NCI-H2196 (cell line): ENCODE measurements around the gene BRDT.
"Not testable (repeated sequence)": the region's sequence is repeated elsewhere in the genome, so short reads cannot be mapped to it uniquely, and the experiment has no call there.

Experiments
- DNase-seq: peaks from one replicate; lab custom pipeline; 2025; ENCODE audit not compliant: unreplicated experiment; lab: John Stamatoyannopoulos, UW

Gene BRDT

DNA sequence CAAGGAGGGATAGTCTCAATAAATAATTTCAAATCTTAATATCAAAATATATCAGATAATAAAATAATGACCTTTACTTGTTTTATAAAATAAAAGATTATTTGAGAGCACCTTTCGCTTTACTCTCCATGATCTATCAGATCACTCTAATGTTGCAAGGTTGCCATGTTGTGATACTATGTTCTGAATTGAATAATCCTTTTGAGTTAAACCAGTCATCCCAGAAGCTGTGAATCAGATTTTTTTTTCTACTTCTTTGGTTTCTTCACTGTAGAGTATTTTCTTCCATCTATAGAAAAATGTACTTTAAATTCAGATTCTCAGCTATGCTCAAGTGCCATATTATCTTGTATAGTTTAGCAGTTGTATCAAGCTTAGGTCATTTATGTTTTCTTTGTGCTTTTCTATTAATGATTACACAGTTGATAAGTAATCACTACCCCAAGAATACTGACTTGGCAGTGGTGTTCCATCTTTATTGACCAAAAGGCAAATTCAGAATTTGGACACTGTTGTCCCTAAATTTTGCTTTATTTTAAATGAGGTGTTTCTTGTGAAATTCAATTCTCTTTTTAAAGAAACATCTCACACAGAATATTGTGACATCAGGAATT is 32.9 kb downstream of the BRDT start:
- no peak for DNase-seq

- DNase-seq: no peak
Observed at GRCh38 chr1:91993256-91993655, 44.1 kb downstream of the BRDT start.

GRCh38 chr1:91997607-91998195 is 48.5 kb downstream of the BRDT start:
- peak; percentile 64 for DNase-seq

DNA sequence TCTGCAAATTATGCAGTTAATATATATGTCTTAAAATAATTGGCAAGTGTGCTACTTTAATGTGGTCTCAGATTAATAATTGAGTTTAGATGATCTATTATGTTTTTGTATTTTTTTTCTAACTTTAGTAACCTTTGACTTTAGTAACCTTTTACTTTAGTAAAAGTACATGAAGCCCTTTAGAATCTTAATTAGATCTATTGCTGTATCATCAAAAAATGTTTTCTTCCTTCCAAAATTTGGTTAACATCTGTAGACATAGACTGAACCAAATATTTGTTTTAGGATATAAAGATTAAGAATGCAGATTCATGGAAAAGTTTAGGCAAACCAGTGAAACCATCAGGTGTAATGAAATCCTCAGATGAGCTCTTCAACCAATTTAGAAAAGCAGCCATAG is 54.9 kb downstream of the BRDT start:
- DNase-seq: no peak

DNA sequence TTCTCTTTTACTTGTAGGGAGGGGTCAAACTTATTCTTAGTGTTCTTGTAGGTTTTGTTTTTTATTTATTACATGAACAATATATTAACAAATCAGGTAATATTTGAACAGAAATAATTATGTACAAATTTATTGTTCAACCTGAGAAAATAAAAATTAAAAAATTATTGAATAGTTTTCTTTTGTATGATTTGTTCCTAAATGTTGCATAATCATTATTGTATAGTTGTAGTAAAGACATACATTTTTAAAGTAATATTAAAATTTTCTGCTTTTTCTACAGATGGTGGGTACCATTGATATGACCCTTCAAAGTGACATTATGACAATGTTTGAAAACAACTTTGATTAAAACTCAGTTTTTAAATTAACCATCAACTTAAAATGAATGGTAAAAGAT is 64.7 kb downstream of the BRDT start:
- no peak for DNase-seq

GRCh38 chr1:92016720-92017316 is 67.6 kb downstream of the BRDT start:
- DNase-seq: no peak

- DNase-seq: no peak
Observed at GRCh38 chr1:92017656-92018055, 68.5 kb downstream of the BRDT start.

DNA sequence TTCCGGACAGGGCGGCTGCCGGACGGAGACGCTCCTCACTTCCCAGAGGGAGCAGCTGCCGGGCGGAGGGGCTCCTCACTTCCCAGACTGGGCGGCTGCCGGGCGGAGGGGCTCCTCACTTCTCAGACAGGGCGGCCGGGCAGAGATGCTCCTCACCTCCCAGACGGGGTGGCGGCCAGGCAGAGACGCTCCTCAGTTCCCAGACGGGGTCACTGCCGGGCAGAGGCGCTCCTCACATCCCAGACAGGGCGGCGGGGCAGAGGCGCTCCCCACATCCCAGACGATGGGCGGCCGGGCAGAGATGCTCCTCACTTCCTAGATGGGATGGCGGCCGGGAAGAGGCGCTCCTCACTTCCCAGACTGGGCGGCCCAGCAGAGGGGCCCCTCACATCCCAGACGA is 76.8 kb downstream of the BRDT start:
- not testable (repeated sequence) for DNase-seq

DNA sequence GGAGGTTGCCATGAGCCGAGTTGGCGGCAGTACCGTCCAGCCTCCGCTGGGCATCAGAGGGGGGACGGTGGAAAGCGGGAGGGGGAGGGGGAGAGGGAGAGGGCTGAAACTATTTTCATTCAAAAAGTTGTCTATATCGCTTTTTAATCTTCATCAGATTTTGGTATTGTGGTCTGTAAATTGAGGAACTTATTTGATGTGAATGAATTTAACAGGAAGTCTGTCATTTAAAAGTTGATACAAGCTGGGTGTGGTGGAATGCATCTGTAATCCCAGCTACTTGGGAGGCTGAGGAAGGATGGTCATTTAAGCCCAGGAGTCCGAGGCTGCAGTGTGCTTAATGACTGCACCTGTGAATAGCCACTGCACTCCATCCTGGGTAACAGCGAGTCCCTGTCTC is 77.6 kb downstream of the BRDT start:
- DNase-seq: no peak

- no peak for DNase-seq
Observed at GRCh38 chr1:92029241-92029922, 80.2 kb downstream of the BRDT start.

DNA sequence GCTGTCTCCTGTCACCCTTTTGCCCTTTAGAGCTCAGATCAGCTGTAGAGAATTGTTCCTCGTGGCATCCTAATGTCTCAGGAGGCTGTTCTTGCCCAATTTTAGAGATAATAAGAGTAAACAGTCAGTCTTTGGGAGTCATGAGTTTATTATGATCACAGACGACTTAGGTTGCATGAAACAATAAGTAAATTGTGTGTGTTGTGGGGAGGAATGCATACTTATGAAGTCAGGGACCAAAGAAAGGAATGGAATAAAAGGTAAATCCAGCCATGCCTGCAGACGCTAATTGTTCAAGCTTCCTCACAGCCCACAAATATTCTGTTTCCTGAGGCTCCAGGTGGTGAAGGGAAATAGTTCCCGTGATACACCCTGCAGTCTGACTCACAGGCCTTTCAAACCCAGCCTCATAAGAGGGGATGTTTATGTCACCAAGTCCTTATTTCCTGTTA is 81.5 kb downstream of the BRDT start:
- no peak for DNase-seq

- no peak for DNase-seq
Observed at GRCh38 chr1:92031281-92032110, 82.3 kb downstream of the BRDT start.

DNA sequence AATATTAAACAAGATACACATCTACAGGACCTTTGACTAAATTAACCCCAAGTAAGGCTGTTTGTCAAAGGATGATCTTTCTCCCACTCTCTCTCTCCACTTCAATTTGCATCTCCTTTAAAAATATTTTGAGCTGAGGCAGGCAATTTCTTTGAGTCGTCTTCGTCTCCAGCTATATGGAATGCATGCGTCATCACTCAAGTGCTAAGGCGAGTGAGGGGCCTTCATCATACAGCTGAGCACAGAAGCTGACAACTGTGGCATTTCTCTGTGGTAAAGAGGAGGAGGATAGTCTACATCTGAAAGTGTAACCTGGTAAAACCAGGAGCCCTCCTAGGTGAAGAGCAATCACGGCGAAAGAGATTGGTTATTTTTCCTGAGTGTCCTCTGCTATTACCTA is 88.2 kb downstream of the BRDT start:
- no peak for DNase-seq

- DNase-seq: no peak
Observed at GRCh38 chr1:92038695-92039346, 89.6 kb downstream of the BRDT start.

GRCh38 chr1:92040971-92041370 is 91.8 kb downstream of the BRDT start:
- DNase-seq: no peak

DNA sequence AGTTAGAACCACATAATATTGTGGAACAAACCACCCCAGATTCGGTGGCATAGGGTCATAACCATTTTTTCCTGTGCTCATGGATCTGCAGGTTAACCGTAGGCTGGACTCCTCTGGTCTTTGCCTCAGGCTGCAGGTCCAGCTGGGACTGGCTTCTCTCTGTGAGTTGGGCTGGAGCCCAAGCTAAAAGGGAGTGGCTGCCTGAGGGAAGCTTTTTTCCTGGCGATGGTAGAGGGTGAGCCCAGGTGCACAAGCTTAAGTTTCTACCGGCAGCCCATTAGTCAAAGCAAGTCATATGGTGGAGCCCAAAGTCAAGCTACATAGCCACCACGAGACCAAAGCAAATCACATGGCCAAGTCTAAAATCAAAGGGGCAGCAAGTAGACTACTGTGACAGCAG is 94.4 kb downstream of the BRDT start:
- DNase-seq: peak; percentile 22

GRCh38 chr1:92045766-92046495 is 96.7 kb downstream of the BRDT start:
- DNase-seq: no peak

DNA sequence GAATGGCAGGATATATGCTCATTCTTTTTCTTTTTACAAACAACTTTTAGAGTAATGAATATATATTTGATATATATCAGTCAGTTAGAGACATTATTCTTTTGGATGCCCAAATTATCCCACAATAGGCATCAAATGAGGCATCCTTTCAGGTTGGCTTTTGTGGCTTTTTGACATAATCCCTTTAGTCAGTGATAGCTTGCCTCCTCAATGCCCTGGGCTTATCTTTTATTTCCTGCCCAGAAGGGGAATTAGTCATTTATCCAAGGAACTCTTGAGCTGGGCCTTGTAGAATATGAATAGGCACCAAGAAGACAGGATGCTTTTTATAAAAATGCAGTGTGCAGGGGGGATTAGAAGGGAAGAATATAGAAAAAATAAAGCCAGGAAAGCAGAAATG is 102.7 kb downstream of the BRDT start:
- DNase-seq: no peak
